UCSD-AML1 (cell line): ENCODE measurements around the gene C1QTNF5.

ENCODE experiments used
- DNase-seq: peaks from one replicate; lab custom pipeline; 2025; ENCODE audit not compliant: unreplicated experiment; lab: John Stamatoyannopoulos, UW

The C1QTNF5 gene

DNA sequence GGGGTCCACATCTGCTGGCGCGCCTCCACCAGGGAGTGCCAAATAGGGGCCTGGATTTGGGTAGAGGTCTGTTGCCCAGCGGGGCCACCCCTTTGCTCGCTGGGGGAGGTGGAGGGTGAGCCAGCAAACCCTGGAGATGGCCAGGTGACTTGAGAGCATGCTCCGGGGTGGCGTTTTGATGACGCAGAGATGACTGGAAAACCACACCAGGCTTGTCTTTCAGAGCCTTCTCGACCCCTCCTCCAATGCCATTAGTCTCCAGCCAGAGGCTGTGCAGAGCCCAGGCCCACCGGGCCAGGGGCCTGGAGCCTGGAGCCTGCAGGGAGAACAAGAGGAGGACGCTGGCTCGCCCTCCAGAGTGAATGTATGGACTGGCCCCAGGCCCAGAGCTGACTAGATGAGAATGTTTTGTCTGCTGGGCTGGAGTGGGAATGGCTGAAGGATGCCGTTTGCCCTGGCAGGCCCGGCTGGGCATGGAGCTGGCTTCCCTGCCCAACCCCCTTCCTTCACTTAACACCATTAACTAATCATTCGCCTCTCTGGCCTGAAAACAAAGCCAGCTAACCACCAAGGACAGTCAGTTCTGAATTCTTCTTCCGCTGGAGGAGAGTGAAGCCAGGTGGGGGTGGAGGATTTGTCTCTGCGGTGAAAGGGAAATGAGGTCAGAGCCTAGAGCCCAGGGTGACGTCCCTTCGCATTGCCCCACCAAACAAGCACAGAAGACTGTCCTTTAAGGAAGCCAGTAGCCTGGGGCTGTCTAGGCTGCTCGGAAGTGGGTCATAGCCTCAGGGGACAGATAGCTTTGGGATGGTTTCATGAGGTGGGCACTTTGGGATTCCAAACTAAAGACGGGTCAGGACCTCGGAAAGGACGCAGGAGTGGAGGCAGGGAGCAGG lies 22.2 kb downstream of the C1QTNF5 start:
- peak; percentile 65 for DNase-seq

- no peak for DNase-seq
Observed at GRCh38 chr11:119317592-119318239, 23.0 kb downstream of the C1QTNF5 start.

DNA sequence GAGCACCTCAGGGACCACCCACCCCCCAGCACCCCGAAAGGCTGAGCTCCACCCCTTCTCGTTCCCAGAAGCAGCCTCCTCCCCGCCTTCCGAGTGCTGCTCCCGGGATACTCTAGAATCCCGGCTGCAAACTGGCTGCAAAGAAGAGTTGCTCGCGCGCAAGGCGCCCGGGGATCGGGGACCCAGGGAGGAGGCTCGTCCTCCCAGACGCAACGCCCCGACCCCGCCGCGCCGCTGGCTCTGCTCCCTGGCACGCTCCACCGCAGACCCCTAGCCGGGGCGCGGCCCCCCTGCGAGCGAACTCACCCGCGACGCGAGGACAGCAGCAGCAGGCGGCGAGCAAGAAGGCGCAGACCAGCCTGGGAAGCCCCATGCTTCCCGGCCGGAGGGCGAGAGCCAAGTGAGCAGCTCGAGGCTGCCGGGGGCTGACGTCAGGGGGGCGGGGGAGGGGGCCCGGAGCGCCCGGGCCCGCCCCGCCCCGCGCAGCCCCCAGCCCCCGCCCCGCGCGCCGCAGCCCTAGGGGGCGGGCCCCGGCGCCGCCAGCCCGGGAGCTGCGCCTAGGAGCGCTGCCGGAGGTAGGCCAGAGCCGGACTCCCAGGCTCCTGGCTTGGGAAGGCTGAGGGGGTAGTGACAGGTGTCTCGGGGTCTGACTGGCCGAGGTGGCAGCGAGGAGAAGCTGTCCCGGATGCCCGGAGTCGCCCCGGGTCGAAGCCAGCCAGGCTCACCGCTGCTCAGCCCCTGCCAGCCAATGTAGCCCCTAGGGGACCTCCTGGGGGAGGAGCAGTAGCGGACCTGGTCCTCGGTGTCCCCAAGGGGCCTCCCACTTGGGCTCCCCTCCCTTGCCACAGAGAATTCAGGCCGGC lies 23.7 kb downstream of the C1QTNF5 start, which contains the start of gene MCAM:
Gene MCAM (minus strand): TSS at position 402 of the 863 bp plus-strand sequence. CDS start 29 bp downstream, at position 373.
- DNase-seq: no peak

GRCh38 chr11:119316016-119316728 lies 24.5 kb downstream of the C1QTNF5 start:
- DNase-seq: no peak

- no peak for DNase-seq
Observed at GRCh38 chr11:119315131-119316015, 25.3 kb downstream of the C1QTNF5 start.

DNA sequence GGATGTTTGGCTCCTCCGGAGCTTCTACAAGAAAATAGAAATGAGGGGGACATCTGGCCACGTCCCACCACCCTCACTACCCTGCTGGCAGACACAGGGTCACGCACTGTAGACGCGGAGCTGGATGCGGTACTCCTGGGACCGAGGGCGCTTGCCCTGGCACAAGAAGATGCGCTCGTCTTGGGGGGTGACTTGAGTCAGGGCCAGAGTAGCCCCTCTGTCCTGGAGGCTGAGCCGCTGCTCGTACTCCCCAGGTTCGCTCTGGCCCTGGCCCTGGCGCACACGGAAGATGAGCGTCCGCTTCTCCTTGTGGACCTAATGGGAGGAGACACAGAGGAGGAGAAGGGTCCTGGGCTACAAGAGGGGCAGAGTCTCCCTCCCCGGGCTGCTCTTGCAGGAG lies 26.0 kb downstream of the C1QTNF5 start:
- DNase-seq: no peak

DNA sequence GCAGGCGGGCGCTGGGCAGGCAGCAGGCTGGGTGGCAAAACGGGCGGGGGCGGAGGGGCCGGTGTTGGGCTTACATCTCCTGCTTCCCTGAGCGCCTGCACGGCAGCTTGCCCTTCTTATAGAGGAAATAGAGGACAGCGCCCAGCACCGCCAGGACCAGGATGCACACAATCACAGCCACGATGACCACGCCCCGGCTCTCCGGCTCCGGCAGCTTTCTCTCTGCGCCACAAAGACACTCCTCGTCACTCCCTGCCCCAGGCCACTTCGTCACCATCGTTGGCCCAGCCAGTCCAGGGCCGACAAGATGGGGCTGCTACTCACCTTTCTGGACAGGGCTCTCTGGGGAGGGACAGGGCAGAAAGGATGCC lies 30.0 kb downstream of the C1QTNF5 start:
- no peak for DNase-seq

- DNase-seq: no peak
Observed at GRCh38 chr11:119309953-119310681, 30.6 kb downstream of the C1QTNF5 start.

- no peak for DNase-seq
Observed at GRCh38 chr11:119309411-119309810, 31.3 kb downstream of the C1QTNF5 start.

GRCh38 chr11:119307974-119308373 lies 32.7 kb downstream of the C1QTNF5 start:
- DNase-seq: no peak

- no peak for DNase-seq
Observed at GRCh38 chr11:119307219-119307618, 33.5 kb downstream of the C1QTNF5 start.

GRCh38 chr11:119306373-119306890 lies 34.3 kb downstream of the C1QTNF5 start:
- peak; percentile 47 for DNase-seq

GRCh38 chr11:119305556-119306372 lies 34.9 kb downstream of the C1QTNF5 start:
- no peak for DNase-seq

DNA sequence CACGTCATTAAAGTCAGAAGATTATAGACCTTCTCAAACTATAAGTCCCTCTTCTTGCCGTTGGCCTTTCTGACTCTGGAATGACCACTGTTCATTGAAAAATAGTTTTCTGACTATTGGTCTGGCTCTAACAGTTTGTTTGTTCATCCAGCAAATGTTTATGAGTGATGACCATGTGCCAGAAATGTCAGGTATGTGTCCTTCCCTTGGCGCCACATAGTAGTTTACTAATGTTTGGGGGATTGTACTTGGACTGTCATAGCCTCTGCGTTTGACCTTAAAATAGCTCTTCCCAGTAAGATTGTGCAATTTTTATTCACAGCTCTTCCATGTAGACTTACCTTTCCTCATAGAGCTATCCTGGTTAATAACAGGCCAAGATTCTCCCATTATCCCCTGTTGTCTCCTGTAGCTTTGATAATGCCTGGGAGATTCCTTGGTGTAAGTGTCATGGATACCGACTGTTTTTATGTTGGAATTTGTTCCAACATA lies 37.4 kb downstream of the C1QTNF5 start:
- no peak for DNase-seq

DNA sequence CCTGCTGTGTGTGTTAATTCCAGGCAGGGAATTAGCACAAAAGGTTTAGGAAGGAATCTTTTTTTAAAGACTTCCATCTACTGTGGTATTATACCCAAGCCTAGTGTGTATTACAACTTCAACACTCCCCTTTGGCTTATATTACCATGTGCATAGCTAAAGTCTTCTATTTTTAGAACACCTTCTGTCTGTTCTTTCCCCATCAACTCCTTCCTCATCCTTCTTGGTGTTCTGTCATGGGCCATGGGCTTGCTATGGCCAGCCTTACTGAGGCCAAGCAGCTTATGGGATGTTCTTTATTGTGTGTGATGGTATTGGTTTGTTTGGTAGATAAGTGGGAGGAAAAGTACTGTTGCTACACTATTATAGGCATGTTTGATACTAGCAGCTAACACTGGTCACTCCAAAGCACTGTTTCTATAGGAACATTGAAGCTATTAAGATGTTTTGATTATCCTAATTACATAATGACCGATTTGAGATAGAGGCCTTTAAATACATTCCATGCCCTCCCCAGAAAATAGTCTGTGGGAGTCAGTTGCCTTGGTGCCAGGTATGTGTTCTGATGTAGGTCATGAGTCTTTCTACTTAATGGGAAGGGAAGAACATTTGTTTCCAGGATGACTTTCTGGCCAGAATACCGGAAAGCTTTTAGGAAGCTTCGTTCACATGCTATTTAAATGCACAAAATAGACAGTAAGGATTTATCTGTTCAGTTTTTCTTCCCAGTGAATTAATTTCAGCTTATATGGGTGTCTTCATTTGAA lies 40.3 kb downstream of the C1QTNF5 start:
- no peak for DNase-seq

DNA sequence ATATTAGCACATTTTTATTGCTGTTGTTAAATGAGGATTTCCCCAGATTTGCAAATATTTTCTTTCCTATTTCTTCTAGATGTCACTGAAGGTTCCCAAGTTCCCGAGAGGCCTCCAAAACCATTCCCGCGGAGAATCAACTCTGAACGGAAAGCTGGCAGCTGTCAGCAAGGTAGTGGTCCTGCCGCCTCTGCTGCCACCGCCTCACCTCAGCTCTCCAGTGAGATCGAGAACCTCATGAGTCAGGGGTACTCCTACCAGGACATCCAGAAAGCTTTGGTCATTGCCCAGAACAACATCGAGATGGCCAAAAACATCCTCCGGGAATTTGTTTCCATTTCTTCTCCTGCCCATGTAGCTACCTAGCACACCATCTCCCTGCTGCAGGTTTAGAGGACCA lies 41.3 kb downstream of the C1QTNF5 start:
- no peak for DNase-seq

GRCh38 chr11:119298726-119299125 lies 42.0 kb downstream of the C1QTNF5 start:
- DNase-seq: no peak
